HG02884 (cell line): Measurements from ENCODE around the gene INTS13.
"Not testable (repeated sequence)": the region's sequence is repeated elsewhere in the genome, so short reads cannot be mapped to it uniquely, and the experiment has no call there.

Source experiments
- ATAC-seq: cut with Tn5 transposase; IDR thresholded peaks from one replicate; pipeline ENCODE4 v1.9.1; 2021; ENCODE audit warnings: mild to moderate bottlenecking, moderate library complexity; ENCODE audit not compliant: unreplicated experiment

INTS13 gene

DNA sequence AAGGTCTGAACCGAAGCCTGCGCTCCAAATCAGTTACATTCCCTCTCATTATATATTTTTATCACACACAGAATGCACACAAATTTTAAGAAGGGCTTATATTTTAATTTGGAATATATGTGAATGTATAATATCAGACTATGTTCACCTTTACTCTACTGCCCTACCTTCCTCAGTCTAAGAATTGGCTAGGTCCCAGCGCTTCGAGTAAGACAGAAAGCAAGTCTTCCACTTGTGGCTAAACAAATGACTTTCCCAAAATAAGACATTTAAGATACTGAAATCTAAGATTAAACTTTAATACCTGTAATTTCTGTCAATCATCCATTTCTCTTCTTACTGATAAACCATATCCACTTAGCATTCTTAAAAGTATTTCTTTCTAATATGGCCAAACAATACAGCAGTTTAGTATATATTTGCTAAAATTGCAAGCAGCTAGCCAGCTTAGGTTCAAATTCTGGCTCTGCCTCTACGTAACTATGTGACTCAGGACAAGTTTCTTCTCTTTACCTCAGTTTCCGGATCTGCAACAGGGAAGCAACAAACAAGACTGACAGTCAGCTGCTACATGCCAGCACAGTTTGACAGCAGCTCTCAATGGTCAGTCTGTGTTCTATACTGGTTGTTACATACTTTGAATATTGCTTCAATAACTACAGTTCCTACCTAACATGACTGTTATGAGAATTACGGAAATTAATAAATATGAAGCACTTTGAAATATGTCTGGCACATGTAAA lies 2.0 kb downstream of the INTS13 start:
- ATAC-seq, result no peak

DNA sequence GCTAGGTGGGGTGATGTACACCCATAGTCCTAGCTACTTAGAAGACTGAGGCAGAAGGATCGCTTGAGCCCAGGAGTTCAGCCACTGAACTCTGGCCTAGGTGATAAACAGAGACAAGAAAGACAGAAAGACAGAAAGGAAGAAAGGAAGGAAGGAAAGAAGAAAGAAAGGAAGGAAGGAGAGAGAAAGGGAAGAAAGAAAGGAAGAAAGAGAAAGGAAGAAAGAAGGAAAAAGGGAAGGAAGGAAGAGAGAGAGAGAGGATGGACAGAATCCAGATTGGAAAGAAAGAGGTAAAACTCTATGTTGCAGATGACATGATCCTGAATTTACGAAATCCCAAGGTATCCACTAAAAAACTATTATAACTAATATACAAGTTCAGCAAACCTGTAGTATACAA lies 8.2 kb downstream of the INTS13 start:
- ATAC-seq, result no peak

DNA sequence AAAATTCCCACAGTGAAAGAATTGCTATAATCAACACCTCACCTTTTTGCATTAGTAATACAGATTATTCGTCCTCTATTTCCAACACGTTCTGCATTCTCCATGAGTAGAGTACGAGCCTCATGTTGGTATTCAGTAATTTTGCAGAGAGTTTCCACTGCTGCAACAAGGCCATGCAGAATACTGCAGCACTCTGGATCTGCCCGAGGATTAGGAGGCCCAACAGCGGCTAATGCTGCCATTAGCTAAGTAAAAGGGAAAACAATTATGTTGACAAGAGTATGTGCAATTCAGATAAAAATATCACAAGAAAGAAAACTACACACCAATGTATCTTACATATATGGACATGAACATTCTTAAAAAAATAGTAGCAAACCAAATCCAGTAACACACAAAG lies 9.1 kb downstream of the INTS13 start:
- no peak for ATAC-seq

DNA sequence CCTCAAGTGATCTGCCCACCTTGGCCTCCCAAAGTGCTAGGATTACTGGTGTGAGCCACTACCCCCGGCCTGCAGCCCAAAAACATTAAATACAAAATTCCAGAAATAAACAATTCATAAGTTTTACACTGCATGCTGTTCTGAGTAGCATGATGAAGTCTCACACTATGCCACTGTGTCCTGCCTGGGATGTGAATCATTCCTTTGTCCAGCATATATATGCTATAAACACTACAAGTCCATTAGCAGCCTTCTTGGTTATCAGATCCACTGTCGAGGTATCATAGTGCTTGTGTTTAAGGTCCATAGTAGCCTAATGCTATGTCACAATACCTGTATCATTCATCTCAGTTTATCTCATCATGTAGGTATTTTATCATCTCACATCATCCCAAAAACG lies 15.9 kb downstream of the INTS13 start:
- ATAC-seq, result no peak

DNA sequence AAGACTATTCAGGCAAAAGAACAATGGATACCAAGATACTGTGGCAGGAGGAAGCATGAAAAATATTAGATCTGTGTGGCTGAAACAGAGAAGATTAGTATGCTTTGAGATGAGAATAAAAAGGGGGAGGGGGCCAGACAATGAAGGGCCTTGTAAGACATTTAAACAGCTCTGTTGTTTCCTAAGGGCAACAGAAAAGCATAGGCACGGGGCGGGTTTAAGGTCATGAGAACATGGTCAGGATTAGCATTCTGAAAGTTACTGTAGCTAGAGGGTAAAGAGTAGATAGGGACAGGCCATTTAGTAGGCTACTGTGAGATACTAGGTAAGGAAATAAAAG lies 18.6 kb downstream of the INTS13 start:
- ATAC-seq, result no peak

DNA sequence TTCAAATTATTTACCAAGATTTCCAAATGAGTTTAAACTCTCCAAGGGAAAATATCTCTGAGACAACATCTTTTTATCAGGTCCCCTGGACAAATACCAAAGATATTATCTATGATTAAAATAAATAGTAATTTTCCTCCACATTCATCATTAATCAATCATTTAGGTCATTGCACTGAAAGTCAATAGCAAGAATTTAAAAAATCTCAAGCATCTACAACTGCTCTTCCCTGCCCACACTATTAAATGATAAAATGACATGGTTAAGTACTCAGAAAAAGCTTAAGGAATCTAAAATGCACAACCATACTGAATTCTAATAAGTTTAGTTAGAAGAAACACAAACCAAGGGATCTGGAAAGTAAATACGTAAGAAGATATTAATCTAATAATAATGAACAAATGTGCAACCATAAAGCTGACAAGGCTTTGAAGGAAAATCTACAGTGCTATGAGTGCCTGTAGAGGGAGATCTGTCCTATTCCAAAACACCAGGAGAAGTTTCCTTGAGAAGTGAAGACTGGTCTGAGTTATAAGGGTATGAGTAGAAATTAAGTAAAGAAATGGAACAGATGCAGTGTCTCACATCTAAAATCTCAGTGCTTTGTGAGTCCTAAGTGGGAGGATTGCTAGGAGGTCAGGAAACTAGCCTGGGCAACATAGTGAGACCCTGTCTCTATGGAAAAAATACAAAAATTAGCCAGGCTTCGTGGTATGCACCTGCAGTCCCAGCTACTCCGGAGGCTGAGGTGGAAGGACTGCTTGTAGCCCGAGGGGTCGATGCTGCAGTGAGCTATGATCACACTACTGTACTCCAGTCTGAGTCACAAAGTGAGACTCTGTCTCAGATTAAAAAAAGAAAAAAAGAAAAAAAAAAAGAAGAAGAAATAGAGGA lies 19.2 kb downstream of the INTS13 start:
- ATAC-seq, result no peak

DNA sequence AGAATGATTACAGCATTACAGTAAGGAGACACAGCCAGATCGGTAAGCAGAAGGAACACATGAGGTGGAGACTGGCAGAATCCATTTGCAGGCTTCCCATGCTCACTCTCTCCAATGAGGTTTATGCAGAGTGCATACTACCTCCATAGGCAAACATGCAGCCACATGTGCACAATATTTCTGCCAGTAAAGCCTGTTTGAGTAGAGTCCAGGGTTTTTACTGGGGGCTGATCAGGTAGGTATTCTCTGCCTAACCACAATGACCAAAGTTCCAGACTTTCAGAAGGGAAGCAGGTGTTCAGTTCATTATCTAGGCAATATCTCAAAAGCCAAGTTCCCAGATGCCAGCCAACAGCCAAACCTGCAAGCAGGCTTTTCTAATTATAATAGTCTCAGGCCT lies 31.1 kb downstream of the INTS13 start:
- no peak for ATAC-seq

DNA sequence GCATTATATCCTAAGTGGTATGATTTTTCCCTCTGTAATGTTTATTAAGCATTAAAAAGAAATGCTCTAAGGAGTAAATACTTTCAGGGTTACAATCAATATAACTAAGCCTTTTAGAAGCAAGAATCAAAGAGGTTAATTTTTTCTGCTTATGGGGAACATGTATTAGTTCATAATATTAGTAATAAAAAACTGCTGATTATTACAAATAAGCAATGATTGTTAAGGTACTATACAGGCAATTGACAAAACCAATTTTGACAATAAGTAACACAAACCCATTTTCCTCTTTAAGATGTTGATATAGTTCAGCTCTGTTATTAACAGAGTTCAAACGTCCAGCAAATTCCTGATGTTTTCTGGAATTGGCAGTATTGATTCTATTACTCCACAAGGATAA lies 31.8 kb downstream of the INTS13 start:
- no peak for ATAC-seq

DNA sequence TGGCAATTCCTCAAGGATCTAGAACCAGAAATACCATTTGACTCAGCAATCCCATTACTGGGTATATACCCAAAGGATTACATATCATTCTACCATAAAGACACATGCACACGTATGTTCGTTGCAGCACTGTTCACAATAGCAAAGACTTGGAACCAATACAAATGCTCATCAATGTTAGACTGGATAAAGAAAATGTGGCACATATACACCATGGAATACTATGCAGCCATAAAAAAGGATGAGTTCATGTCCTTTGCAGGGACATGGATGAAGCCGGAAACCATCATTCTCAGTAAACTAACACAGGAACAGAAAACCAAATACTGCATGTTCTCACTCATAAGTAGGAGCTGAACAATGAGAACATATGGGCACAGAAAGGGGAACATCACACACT lies 34.4 kb downstream of the INTS13 start:
- ATAC-seq, result not testable (repeated sequence)

DNA sequence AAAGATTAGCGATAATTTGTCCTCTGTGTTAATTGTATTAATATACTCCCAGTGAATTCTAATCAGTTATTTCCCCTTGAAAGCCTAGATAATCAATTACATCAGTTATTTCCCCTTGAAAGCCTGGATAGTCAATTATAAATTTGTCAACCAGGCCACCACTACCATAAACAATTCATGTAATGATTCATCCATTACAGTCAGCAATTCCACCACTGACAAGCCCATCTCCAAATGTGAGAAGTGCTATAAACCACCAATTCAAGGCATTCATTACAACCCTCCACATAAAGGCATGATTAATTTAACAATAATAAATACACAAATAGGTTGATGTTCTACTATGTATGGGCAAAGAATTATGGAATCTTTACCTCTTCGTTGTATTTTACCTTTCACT lies 40.9 kb downstream of the INTS13 start:
- no peak for ATAC-seq

DNA sequence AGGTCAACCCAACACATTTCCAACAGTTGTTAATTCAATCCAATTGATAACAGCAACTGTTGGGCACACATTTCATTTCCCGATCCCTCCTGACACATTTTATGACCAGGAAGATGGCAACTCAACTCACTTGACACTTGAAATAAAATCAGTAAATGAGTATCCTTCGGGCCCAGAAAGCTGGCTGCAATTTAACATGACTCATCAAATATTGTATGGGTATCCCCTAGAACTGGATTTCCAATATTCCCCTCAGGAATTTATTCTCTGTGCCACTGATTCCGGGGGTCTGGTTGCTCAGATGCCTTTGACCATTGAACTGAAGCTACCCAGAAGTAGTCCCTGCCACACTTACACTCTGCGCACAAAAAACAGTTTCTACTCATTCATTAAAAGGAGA lies 42.1 kb downstream of the INTS13 start:
- no peak for ATAC-seq

DNA sequence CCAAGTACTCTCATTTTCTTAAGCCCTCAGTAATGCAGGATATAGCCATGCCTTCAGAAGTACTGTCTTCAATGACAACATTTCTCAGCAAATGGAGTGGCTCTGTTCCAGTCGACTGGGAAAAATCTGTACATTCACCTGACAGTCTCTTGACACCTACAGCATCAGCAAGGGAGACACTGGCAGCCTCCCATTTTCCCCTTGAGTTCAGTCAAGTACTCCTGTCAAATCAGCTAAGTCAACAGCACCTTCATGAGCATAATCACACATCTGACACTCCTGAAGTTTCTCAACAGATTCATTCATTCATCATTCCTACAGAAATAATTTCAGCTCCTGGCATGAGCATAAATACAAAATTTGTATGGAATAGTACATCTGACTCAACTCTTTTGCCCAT lies 46.1 kb downstream of the INTS13 start:
- ATAC-seq, result no peak

DNA sequence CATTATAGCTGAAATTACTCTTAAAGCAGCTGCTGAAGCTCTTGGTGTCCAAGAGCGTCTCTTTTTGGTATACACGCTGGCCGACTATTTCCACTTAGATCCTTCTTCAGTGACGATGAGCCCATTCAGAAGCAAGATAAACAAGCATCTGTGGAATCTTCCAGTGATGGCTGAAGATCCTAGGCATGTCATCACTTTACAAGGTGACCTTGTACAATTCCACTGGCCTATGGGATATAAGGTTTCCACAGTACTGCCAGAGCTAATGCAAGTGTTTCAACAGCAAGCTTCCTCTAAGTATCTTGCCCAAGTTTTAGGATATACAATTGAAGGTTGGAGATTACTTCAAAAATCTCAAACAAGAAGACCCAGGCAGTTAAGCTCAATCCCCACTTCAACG lies 47.0 kb downstream of the INTS13 start:
- no peak for ATAC-seq

DNA sequence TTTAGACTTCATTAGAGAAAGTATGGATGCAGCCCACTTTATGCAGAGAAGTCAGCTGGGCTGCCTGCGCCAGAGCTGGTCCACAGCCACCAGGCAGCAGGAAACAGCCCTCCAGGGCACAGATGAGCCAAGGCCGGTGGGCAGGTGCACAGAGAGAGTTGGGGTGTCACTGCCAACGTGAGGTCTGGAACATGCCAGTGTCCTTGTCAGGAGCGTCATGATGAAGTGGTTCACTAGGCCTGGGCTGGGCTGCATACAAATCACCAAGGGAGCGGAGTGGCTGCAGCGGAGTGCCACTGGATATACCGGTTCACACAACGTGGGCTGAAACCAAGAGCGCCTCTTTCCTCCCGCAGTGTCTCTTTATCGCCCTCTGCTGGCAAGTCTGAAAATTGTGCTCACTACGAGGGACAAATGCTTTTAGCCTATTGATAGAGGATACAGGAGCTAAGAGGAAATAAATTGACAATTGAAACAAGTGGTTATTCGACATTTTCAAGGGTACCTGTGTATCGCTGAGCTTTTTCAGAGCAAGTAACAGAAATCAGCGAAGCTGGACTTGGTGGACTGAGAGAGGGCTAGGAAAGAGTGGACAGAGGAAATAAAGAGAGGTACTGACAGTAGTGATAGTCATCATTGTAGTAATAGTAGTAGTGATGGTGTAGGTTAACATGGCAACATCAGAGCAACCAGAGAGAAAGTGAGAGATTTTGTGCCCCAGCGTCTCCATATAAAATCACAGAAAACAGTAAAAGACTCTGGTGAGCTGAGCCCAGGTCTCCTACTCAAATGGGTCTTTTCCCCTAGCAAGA lies 52.8 kb downstream of the INTS13 start:
- peak; percentile 95 for ATAC-seq

DNA sequence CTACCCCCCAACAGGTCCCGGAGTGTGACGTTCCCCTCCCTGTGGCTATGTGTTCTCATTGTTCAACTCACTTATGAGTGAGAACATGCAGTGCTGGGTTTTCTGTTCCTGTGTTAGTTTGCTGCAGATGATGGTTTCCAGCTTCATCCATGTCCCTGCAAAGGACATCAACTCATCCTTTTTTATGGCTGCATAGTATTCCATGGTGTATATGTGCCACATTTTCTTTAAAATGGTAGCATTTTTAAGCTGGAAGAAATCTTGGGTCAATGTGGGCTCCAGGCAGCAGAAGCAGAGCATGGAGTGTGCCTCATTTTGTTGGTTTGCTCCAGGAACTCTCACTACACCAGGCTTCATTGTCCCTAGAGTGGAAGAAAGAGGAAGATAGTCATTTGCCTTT lies 57.2 kb downstream of the INTS13 start:
- no peak for ATAC-seq

DNA sequence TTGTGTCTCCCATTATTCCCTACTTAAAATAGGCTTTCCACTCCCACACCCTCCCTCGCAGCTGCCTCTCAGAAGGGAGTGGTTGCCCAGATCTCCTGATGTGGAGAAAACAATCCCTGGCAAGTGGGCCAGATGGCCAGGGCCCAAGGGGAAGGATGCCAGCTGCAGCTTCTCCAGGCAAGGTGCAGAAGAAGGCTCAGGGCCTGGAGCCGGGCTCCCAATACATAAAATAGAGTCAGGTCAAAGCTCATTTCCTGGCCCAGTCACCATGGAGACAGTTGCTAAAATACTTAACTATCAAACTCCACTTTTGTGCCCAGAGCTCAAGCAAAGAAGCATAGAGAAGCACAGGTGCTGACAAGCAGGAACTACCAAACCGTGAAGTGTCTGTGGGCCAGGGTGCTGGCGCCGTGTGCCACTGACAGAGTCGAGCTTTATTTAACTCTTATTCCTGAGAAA lies 59.1 kb downstream of the INTS13 start:
- no peak for ATAC-seq

DNA sequence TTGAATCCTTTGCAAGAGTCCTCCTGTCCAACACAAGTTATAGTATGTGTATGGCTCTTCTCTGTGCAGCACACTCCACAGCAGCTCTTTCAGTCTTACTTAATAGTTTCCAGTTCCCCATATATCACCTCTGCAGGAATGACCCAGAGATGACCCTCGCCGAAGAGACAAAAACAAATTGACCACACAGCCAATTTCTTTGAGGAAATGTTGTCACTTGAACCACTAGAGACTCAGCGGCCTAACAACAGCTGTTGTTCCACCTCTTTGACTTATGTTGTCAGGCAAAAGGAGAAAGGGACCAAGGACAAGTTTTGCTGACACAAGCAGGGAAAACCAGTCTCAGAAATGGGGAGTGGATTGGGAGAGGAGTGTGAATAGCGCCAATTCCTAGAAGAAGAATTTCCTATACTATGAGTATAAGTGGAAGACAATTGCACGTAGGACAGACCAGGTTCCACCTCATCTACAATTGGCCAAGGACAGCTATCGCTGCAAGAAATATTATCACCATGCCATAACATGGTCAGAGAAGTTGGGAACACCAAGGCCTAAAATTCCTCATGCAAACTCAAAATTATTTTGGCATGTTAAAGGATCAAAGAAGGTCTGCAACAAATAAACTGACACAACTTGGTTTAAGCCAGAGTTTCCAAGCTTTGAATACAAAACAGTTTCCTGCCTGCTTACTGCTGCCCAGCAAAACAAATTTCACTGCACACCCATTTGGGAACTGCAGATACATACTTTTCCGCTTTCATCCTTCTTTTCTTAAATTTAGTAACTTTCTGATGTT lies 63.1 kb downstream of the INTS13 start:
- peak; percentile 56 for ATAC-seq

DNA sequence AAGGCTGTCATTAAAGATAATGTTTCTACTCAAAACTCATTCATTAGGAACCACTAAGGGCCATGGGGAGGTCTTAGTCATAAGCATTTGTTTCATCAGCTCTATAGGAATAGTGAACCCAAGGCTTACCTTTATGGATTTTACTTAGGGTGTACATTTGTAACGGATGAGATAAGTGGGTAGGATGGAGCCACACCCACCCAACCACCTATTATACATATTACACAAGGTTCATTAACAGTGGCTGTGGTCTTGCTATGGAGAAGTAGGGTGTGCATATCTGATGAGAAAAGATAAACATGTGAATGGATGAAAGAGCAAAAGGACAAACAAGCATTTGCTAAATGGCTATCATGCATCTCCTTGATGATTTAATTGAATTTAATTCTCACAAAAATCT lies 65.2 kb downstream of the INTS13 start:
- ATAC-seq, result no peak

DNA sequence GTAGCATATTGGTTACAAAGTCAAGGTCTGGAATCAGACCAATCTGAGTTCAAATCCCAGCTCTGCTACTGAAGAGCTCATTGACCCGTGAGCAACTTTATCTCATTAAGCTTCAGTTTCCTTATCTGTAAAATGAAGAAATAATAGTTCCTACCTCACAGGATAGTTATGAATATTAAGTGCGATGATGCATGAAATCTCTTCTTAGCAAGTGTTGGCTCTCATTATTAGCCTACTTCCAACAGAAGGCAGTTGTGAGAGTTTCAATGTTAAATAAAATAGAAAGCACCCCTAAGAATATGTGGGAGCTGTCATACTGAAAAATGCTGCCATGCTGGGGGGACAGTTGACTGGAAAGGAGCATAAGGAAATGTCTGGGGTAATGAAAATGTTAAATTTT lies 65.8 kb downstream of the INTS13 start:
- ATAC-seq, result no peak

DNA sequence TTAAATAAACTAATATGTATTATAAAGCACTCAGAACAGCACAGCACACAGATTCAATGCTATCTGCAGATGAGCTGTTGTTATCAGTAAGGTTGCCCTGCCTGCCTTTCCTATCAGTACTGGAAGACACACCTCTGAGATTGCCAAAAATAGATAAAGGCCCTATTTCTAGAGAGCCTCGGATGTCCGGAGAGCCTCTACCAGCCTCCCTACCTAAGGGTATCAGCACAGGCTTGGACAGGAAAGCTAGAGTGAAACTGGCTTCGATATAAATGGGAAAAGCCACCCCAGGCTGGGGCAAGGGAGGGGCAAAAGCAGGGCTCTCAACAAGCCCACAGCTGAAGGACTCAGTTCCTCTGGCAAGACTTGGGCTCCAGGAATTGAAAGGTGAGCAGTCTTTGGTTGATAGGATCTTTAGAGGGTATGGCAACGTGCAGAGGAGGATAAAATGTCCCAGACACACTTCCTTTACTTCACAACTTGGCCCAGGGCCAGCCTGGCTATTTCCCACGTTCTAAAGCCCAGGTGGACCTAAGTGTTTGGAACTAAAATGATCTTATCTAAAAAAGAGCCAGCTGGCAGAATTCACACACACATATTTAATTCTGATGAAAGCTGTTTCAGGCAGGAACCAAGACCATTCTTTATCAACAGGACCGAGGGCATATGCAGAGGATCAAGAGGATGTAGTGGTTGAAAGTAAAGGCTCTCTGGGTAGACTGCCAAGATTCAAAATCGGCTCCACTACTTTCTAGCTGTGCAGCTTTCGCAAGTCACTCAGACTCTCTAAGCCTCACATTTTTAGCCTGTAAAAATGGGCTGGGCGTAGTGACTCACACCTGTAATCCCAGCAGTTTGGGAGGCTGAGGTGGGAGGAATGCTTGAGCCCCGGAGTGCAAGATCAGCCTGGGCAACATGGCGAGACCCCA lies 67.0 kb downstream of the INTS13 start:
- no peak for ATAC-seq
